Tibial nerve (tissue), 4 donors: ENCODE measurements around the gene ARMC9.

Experiments used
- CTCF ChIP-seq, 5 experiments: fragments of 200-600 bp in 3 of 5; fragments of 450-650 bp in 2 of 5; sonication (generic) in 3 of 5; IDR thresholded peaks; one replicate each; pipeline ENCODE4 v1.5.1; 2016 to 2019; ENCODE audit warnings: antibody characterized with exemption in 5 of 5, mild to moderate bottlenecking in 3 of 5, moderate library complexity in 2 of 5
- EP300 ChIP-seq, 2 donors: sonication (generic); formaldehyde crosslinking; IDR thresholded peaks; one replicate each; pipeline ENCODE4 v1.6.1; 2017; ENCODE audit warnings: antibody characterized with exemption in 2 of 2, mild to moderate bottlenecking in 1 of 2
- POLR2A ChIP-seq, 2 donors: fragments of 450-650 bp; IDR thresholded peaks; one replicate each; pipeline ENCODE4 v1.6.1; 2017; ENCODE audit warnings: antibody characterized with exemption in 2 of 2, mild to moderate bottlenecking in 2 of 2, moderate library complexity in 2 of 2

GRCh38 chr2:231390667-231391066 lies 192.2 kb downstream of the ARMC9 start:
- TF ChIP-seq EP300 (IDR thresholded peaks at IDR 0.05) (no peak), POLR2A (IDR thresholded peaks at IDR 0.05) (no peak), CTCF (IDR thresholded peaks at IDR 0.05) (no peak)
